ENCODE measurements around the gene SLC22A14.
"Not testable (repeated sequence)": the region's sequence is repeated elsewhere in the genome, so short reads cannot be mapped to it uniquely, and the experiment has no call there.

SLC22A14 gene, protein sequence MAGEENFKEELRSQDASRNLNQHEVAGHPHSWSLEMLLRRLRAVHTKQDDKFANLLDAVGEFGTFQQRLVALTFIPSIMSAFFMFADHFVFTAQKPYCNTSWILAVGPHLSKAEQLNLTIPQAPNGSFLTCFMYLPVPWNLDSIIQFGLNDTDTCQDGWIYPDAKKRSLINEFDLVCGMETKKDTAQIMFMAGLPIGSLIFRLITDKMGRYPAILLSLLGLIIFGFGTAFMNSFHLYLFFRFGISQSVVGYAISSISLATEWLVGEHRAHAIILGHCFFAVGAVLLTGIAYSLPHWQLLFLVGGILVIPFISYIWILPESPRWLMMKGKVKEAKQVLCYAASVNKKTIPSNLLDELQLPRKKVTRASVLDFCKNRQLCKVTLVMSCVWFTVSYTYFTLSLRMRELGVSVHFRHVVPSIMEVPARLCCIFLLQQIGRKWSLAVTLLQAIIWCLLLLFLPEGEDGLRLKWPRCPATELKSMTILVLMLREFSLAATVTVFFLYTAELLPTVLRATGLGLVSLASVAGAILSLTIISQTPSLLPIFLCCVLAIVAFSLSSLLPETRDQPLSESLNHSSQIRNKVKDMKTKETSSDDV

DNA sequence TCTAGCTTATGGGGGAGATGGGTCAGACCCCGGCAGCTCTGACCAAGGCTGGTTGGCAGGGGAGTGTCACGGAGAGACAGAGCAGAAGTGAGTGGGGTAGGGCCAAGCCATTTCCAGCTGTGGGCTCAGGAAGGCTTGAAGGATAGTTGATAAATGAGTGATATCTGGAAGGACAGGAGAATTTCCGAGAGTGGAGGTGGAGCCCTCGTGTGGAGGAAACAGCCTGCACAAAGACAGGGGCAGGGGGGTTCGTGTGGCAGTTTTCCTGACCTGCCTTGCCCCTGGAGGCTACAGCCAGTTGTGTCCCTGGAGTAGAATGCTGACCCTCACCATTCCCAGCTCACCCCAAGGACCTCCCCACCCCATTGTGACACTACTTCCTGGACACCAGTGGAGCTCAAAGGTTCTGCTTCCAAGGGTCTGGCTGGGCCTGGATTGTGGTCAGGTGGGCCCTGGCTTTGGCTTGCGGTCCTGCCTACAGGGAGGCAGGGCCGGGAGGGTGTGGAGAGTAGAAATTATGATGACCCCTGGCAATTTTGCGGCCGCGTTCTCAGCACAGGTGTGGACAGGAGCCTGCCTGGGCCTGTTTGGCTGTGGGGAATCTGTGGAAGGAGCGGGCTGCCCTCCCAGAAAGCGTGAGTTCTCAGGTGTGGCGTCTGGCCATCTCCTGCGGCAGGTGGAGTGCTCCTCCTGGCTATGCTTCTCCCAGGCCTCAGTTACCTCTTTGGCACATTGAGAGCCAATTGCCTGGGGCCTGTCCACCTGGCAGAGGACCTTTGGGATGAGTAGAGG is at the start of gene SLC22A14:
TSS of gene SLC22A14 (plus strand) at position 400 of the 792 bp plus-strand sequence. CDS start 23,733 bp downstream, outside the sequence.
- no peak for DNase-seq (ENCODE audit: low spot score)

DNA sequence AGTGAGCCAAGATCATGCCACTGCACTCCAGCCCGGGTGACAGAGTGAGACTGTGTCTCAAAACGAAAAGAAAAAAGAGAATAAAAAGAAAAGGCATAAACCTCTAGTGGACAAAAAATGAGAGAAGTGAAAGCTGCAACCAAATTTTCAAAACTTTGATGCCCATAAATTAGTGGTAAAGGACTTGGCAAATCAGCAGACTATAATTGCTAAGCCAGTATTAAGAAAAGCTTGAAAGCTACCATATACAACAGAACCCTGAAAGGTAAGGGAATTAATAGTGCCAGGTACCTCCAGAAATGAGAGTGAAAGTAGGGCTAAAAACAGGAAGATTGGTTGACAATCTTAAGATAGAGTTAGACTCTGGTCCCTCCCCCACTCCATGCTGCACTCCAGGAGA is 49.4 kb upstream of the SLC22A14 start:
- no peak for DNase-seq (ENCODE audit: low spot score)

DNA sequence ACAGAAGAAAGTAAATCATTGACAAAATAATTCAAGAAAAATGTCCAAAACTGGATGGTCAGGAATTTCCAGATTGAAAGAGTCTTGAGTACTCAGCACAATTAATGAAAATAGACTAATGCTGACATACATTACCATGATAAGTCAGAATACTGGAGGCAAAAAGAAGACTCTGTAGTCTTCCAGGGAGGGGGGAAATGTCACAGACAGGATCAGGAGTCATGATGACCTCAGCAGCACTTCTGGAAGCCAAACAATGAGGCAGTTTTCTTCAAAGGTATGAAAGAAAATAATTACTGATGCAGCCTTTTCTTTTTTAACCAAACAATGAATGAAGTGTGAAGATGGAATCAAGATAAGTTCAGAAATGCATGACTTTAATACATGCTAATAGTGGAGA is 46.6 kb upstream of the SLC22A14 start:
- DNase-seq (ENCODE audit: low spot score), result no peak

DNA sequence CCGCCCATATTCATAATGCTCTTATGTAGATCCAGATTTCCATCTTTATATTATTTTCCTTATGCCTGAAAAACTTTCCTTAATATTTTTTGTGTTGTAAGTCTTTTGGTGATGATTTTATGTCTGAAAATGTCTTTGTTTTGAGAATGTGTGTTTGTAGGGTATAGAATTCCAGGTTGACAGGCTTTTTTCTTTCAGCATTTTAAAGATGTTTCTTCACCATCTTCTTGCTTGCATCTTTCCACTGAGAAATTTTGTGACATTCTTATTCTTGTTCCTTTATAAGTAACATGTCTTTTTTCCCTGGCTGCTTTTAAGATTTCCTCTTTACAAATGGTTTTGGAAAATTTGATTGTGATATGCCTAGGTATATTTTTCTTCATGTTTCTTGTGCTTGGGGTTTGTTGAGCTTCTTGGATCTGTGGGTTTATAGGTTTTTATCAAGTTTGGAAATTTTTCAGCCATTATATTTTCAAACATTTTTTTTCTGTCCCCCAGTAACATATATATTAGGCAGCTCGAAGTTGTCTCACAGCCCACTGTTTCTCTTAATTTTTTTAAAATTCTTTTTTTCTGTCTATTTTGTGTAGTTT is 43.6 kb upstream of the SLC22A14 start:
- DNase-seq (ENCODE audit: low spot score), result no peak

DNA sequence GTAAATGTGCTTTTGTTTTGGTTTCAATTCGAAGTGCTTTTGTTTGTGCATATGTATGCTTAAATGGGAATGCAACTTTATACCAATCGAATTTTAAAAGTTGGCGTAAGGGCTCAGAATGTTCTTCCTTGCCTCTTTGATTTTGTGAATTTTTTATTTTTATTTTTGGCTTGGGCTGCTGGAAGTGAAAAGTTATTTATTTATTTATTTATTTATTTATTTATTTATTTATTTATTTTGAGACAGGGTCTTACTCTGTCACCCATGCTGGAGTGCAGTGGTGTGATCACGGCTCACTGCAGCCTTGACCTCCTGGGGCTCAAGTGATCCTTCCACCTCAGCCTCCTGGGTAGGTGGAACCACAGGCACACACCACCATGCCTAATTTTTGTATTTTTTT is 39.3 kb upstream of the SLC22A14 start:
- not testable (repeated sequence) for DNase-seq (ENCODE audit: low spot score)

DNA sequence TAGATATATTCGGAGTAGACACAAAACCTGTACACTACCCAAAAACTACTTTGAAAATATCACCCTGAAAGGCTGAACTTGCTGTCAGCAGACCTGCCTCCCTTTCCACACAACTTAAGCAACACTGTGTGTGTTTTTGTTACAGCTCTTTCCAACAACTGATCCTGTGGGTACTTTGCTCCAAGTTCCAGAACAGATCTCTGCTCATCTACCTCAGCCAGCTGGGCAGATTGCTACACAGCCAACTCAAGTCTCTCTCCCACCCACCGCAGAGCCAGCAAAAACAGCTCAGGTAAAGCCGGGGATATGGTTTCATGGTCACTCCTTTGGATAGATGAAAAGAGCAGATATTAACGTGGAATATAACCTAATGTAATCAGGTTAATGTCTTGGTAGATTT is 36.2 kb upstream of the SLC22A14 start:
- DNase-seq (ENCODE audit: low spot score), result no peak

DNA sequence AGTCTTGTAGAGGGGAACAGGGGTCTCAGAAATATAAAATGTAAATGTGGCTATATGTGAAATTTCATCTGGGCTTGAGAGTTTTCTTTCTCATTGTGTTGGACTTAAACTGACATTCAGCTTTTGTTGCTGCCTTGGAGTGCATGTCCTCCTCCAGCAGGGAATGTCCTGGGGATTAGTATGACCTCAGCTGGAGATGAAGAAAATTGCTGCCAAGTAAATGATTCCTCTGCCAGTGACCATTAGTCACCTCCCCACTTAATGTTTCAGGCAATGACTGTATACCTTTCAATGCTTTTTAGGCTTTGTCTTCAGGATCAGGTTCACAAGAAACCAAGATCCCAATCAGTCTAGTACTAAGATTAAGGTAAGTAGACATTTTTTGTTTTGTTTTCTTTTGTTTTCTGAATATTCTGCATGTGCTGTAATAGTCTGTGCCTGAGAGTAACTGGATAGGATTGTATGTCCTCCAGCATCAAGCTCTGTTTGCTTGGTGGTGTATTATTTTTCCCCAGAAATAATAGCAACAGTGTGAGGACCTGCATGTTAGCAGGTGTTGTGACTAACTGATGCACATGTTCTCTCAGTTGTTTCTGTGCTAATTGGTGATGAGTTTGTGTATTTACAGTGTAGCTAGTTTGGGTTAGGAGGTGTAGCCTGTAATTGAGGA is 34.6 kb upstream of the SLC22A14 start:
- DNase-seq (ENCODE audit: low spot score), result no peak

DNA sequence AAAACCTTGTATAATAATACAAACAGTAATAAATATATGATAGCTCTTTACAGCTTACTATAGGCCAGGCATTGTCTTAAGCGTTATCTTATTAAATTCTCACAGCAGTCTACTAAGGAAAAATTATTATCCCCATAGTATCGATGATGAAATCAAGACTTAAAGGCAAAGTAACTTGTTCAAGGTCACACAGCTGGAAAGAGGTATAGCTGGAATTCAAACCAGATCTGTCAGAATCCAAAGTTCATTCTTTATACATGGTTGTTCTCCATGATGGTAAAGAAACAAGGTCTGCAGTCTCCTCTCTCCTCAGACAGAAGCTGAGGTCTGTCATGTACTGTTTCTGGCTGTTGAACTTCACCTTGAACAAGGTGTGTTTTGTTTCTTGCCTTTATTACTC is 31.9 kb upstream of the SLC22A14 start:
- DNase-seq (ENCODE audit: low spot score), result no peak

DNA sequence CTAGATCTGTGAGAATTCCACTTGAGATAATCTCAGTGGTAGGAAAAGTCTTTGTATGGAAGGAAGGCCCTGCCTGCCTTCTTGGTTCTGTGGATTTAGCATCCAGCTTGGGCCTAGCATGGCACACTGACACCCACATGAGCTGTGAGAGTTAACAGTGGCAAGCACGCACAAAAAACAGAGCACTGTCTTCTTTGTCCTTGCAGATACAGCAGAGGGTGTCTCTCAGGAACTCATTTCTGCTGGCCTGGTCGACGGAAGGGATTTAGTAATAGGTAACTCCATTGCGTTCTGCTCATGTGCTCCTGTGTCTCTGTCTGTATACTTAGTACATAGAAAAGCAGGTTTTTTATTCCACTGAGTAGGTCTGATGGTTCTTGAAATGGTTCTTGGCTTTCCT is 30.9 kb upstream of the SLC22A14 start:
- DNase-seq (ENCODE audit: low spot score), result no peak

DNA sequence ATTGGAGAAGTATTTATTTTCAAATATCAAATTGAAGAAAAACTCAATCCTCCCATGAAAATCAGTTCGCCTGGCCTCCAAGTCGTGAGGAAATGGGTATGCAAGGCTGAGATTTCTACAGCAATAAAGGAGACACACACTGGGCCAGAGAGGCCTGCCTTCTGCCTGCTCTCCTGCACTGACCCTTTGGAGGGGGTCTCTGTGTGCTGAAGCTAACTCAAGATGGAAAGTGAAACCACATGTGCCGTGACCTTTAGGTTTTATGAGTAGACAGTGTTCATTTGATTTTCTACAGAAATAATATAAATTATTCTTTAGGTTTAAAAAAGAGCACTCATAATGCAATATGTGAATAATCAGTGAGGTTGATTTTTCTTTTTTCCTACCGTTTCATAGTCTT is 28.4 kb upstream of the SLC22A14 start:
- no peak for DNase-seq (ENCODE audit: low spot score)

DNA sequence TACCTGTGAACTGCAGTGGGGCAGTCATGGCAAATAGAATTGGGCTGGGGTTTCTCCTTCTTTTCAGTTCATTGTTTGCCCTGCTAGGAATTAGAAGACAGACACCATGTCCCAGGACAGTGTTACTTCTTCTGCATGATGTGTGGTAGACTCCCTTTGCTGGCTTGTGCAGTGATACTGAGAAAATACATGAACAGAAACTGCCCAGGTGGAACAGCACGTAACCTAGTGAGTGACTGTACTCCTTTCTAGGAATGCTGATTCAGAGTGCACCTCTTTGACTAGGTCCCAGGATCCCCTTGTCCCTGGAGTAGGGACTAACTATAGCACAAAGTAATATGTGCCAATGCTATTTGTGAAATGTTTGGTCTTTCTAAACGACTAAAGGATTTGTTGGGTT is 27.2 kb upstream of the SLC22A14 start:
- no peak for DNase-seq (ENCODE audit: low spot score)

DNA sequence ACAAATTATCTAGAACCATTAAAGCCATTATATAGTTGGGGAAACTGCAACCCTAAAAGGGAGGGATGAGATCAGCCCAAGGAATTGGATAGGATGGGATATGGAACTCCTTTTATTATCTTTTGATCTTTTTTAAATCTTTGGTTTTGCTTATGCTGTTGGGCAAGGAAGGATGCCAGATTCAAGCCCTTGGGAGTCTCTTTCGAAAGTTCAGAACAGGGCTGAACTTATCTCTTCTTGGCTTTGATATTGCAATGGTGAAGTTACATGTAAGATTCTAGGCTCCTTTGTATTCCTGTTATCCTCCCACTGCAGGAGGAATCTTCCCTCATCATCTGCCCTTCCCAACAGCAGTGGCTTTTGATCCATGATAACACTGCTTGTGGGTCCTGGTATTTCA is 26.5 kb upstream of the SLC22A14 start:
- DNase-seq (ENCODE audit: low spot score), result no peak

DNA sequence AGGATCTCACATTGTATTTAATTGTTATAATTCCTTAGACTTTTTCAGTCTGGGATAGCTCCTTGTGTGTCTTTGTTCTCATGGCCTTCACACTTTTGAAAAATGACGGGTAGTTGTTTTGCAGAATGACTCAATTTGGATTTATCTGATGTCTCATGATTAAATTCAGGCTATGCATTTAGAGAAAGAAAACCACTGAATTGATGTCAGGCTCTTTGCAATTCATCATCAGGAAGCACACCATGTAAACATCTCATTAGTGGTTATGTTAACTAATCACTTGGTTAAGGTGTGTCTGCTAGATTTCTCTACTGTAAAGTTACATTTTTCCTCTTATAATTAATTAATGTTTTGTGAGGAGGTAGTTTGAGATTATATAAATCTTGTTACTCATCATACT is 24.5 kb upstream of the SLC22A14 start:
- no peak for DNase-seq (ENCODE audit: low spot score)

DNA sequence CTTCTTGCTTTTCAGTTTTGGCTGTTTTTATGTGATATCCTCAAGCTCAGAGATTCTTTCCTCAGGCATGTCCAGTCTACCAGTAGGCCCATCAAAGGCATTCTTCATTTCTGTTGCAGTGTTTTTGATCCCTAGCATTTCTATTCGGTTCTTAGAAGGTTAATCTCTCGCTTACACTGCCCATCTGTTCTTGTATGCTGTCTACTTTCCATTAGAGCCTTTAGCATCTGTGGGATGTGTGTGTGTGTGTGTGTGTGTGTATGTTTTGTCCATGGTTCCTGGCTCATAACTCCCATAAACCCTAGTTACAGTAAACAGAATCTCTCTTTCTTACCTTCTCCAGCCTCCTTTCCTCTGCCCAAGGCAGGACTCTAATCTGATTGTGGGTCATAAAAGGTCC is 21.6 kb upstream of the SLC22A14 start:
- DNase-seq (ENCODE audit: low spot score), result no peak

DNA sequence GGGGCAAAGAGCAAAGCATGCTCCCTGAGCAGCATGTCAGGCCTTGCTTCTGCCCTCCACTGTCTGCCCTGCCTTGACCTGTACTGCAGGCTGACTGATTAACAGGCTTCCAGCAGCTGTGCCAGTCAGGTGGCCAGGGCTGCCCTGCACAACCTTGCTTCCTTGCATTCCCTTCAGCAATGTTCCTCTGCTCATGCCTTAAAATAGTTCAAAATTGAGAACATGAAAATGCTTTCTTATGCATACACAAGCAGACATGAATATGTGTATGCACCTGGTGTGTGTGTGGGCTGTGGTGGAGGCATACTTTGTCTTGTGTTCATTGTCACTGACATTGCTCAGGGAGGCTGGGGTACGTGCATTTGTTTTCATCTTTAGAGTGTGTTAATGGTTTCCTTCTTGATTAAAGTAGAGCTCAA is 17.7 kb upstream of the SLC22A14 start:
- DNase-seq (ENCODE audit: low spot score), result no peak

DNA sequence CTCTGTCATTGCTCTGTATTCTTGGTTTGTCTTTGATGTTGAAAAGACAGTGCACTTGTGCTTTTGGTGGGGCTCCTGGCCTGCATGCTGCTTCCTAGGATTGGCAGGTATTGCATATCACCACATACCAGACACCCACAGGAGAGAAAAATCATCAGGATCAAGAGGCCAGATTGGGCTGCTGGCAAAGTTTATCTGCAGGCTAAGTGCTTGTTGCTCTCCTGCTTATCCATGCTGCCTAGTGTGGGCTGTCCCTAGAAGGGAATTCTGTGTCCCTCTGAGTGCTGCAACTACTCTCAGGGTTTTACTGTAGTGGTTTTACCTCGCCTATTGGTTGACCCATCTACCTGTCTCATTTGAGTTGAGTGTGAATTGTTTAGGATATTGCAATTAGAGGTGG is 17.3 kb upstream of the SLC22A14 start:
- no peak for DNase-seq (ENCODE audit: low spot score)

DNA sequence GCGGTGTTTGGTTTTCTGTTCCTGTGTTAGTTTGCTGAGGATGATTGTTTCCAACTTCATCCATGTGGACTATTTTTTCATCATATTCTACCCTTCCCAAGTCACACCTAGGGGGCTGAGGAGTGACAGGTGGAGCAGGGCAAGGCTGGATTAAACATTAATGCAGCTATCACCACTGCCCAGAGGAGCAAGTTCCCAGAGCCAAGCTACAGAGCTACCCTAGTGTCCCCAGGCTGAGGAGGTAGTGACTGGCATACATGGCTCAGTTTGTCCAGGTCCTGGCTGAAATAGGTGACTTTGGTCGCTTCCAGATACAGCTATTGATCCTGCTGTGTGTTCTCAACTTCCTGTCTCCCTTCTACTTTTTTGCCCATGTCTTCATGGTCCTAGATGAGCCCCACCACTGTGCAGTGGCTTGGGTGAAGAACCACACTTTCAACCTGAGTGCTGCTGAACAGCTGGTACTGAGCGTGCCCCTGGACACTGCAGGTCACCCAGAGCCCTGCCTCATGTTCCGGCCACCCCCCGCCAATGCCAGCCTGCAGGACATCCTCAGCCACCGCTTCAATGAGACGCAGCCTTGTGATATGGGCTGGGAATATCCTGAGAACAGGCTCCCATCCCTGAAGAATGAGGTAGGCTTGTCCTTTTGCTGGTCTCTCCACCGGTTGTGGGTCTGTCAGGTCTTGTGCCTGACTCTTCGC is 16.3 kb upstream of the SLC22A14 start, which contains the start of gene SLC22A13:
TSS of gene SLC22A13 (plus strand) at position 209 of the 704 bp plus-strand sequence. CDS start at position 258, 49 bp downstream.
- no peak for DNase-seq (ENCODE audit: low spot score)

DNA sequence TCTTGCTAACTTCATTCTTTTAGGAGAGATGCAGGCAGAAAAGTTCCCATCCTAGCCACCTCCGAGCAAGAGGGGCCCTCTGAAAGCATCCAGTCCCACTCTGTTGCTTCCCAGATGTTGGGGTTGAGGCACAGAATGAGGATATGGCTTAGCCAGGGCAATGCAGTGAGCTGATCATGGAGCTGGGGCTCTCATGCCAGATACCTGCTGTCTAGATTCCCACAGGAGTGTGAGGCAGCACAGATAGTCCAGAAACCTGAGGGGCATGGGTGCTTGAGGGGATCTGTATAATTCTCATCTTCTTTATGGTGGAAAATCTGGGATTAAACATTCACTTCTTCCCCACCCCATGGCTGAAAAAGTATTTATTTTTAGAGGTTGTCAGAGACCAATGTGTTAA is 15.3 kb upstream of the SLC22A14 start:
- no peak for DNase-seq (ENCODE audit: low spot score)

DNA sequence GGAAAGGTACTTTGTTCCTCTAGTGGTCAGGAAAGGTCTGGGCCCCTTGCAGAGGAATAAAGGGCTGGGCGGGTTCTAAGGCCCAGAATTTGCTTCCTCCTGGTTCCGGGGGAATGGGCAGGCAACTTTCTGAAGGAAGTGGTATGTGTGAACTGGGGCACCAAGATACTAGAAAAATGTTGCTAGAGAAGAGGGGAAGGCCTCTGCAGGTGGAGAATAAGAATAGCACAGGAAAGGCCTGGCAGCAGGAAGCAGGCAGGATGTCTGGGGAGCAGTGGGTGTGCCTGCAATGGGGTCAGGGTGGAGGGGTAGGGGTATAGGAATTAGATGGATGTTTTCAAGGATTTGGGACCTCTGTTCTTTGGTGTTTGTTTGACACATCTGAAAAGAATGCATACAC is 14.4 kb upstream of the SLC22A14 start:
- DNase-seq (ENCODE audit: low spot score), result no peak

DNA sequence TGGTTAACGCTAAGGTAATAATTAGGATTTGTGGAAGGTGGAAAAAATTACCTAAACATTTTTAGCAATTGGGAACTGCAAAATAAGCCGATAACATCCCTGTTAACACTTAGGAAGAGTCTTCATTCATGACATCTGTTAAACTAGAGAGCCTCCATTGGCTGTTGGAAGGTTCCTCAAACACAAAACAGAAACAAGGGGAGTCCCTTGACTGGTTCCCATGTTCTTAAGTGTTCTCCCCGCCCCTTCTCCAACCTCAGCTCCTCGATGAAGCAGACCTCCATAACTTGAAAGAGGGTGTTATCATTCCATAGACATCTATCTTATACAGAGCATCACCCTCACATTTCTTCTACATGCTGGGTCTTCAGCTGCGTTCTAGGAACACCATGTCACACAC is 14.0 kb upstream of the SLC22A14 start:
- DNase-seq (ENCODE audit: low spot score), result no peak

DNA sequence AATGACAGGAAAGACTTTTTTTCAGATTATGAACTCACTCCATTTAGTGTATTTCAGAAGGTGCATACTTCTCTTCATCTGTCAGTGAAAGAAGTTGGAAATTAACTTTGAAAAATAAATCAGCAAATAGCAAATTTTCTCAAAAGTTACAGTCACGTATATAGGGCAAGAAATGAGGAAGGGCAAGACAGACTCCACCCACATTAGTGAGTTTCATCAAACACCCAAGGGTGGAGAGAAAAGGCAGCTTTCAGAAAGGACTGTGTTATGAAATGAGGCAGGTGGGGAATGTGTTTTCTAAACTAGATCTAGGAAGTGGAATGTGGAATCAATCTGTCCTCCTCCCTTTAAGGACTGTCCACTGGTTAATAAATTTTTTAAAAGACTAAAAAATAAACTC is 13.6 kb upstream of the SLC22A14 start:
- DNase-seq (ENCODE audit: low spot score), result no peak
